ENCODE data around the gene SPCS2. TPM values are rescaled to one million over a fixed set of nuclear protein-coding genes. Genes with fewer than 3 reads are reported as not detected.
"Not testable (repeated sequence)": the region's sequence is repeated elsewhere in the genome, so short reads cannot be mapped to it uniquely, and the experiment has no call there.

SPCS2 gene
- total and polyA plus RNA-seq, 2 experiments from 2014 or later: 51.1 to 370 TPM

- H3K9me3 ChIP-seq (ENCODE audit: low read depth): no peaks in the 10 kb centered on the region
- H3K4me2 ChIP-seq (ENCODE audit: unreplicated experiment): peak within 1 kb of the TSS; percentile 94
- H3K9ac ChIP-seq: peak within 1 kb of the TSS; percentile 91
- WGBS, 2 experiments (ENCODE audit: low coverage in 1 of 2, low lambda C conversion rate in 2 of 2, missing lambda C conversion rate in 2 of 2): 1 to 5% methylated on average over 26 to 45 of the region's 46 CpGs
- peak within 1 kb of the TSS; percentile 50 for H3K27ac ChIP-seq
- peak; percentile 84 for DNase-seq
- no peaks in the 10 kb centered on the region for H3K27me3 ChIP-seq (replicated peaks; ENCODE audit: insufficient read depth)
- no peaks in the 10 kb centered on the region for H3K36me3 ChIP-seq (ENCODE audit: low read depth)
- peak within 1 kb of the TSS; percentile 100 for H3K4me3 ChIP-seq
- H3K9me2 ChIP-seq (ENCODE audit: insufficient read depth): no peaks in the 10 kb centered on the region
- peak within 1 kb of the TSS; percentile 99 for H2AFZ ChIP-seq
- peaks cover 7% of the 10 kb centered on the region; the same call in 1 of the 2 replicates for H3K4me1 ChIP-seq (ENCODE audit: insufficient read depth)
- no peaks in the 10 kb centered on the region for H4K20me1 ChIP-seq (ENCODE audit: insufficient read depth)
- in situ Hi-C loops (cut with MboI): no loop called here
- H3K79me2 ChIP-seq (ENCODE audit: insufficient read depth): no peaks in the 10 kb centered on the region; the same call in 1 of the 2 replicates
- peaks cover 32% of the 10 kb centered on the region for H3F3A ChIP-seq (ENCODE audit: insufficient read depth)
- TF ChIP-seq EZH2phosphoT487 (IDR thresholded peaks at IDR 0.05; ENCODE audit: insufficient read depth, low read depth): no peak
- no peak for TF ChIP-seq EZH2 (IDR thresholded peaks at IDR 0.05; ENCODE audit: insufficient read depth, poor library complexity, severe bottlenecking)
Measured at GRCh38 chr11:74988541-74989259, 39.6 kb downstream of the SPCS2 start, which contains the start of gene NEU3. TSS of gene NEU3 (plus strand) at chr11:74988933. CDS start at chr11:74989061, 128 bp downstream.

GRCh38 chr11:74989260-74989638 lies 40.2 kb downstream of the SPCS2 start:
- in situ Hi-C loops (cut with MboI): no loop called here
- H3K9me2 ChIP-seq (ENCODE audit: insufficient read depth): no peaks in the 10 kb centered on the region
- H2AFZ ChIP-seq: peak overlapping the region; percentile 99
- TF ChIP-seq EZH2phosphoT487 (IDR thresholded peaks at IDR 0.05; ENCODE audit: insufficient read depth, low read depth) (no peak), EZH2 (IDR thresholded peaks at IDR 0.05; ENCODE audit: insufficient read depth, poor library complexity, severe bottlenecking) (no peak)
- no peaks in the 10 kb centered on the region for H3K9me3 ChIP-seq (ENCODE audit: low read depth)
- H3K79me2 ChIP-seq (ENCODE audit: insufficient read depth): no peaks in the 10 kb centered on the region; the same call in 1 of the 2 replicates
- no peaks in the 10 kb centered on the region for H3K36me3 ChIP-seq (ENCODE audit: low read depth)
- H3K4me3 ChIP-seq: peak overlapping the region; percentile 100
- no peaks in the 10 kb centered on the region for H4K20me1 ChIP-seq (ENCODE audit: insufficient read depth)
- 15 to 16% methylated on average over 8 of the region's 8 CpGs for WGBS, 2 experiments (ENCODE audit: low coverage in 1 of 2, low lambda C conversion rate in 2 of 2, missing lambda C conversion rate in 2 of 2)
- H3K4me2 ChIP-seq (ENCODE audit: unreplicated experiment): peak overlapping the region; percentile 94
- H3K27me3 ChIP-seq (replicated peaks; ENCODE audit: insufficient read depth): no peaks in the 10 kb centered on the region
- peaks cover 27% of the 10 kb centered on the region for H3F3A ChIP-seq (ENCODE audit: insufficient read depth)
- DNase-seq: no peak
- H3K4me1 ChIP-seq (ENCODE audit: insufficient read depth): peaks cover 7% of the 10 kb centered on the region; the same call in 1 of the 2 replicates
- H3K27ac ChIP-seq: peak overlapping the region; percentile 50
- H3K9ac ChIP-seq: peak overlapping the region; percentile 91

- H3K4me1 ChIP-seq (ENCODE audit: insufficient read depth); in situ Hi-C loops (cut with MboI); H4K20me1 ChIP-seq (ENCODE audit: insufficient read depth); H3K27me3 ChIP-seq (replicated peaks; ENCODE audit: insufficient read depth); H3K79me2 ChIP-seq (ENCODE audit: insufficient read depth); H3K27ac ChIP-seq; H3K9ac ChIP-seq; H3K9me2 ChIP-seq (ENCODE audit: insufficient read depth); H3K36me3 ChIP-seq (ENCODE audit: low read depth); H3K4me2 ChIP-seq (ENCODE audit: unreplicated experiment); DNase-seq; H3K4me3 ChIP-seq; H2AFZ ChIP-seq; H3K9me3 ChIP-seq (ENCODE audit: low read depth): not testable (repeated sequence)
- WGBS, 2 experiments (ENCODE audit: low coverage in 1 of 2, low lambda C conversion rate in 2 of 2, missing lambda C conversion rate in 2 of 2): 98 to 99% methylated on average over 4 of the region's 4 CpGs
- peaks cover 20% of the 10 kb centered on the region for H3F3A ChIP-seq (ENCODE audit: insufficient read depth)
Measured at GRCh38 chr11:74990150-74990549, 41.1 kb downstream of the SPCS2 start.

GRCh38 chr11:74990941-74991340 lies 41.9 kb downstream of the SPCS2 start:
- no peak overlapping the region for H3K4me2 ChIP-seq (ENCODE audit: unreplicated experiment)
- H3K9me3 ChIP-seq (ENCODE audit: low read depth): no peaks in the 10 kb centered on the region
- no peak for DNase-seq
- H3K9ac ChIP-seq: no peak overlapping the region
- peaks cover 7% of the 10 kb centered on the region; the same call in 1 of the 2 replicates for H3K4me1 ChIP-seq (ENCODE audit: insufficient read depth)
- no peaks in the 10 kb centered on the region; the same call in 1 of the 2 replicates for H3K79me2 ChIP-seq (ENCODE audit: insufficient read depth)
- H2AFZ ChIP-seq: no peak overlapping the region
- in situ Hi-C loops (cut with MboI): no loop called here
- H3K27ac ChIP-seq: no peak overlapping the region
- no peak for TF ChIP-seq EZH2 (IDR thresholded peaks at IDR 0.05; ENCODE audit: insufficient read depth, poor library complexity, severe bottlenecking)
- TF ChIP-seq EZH2phosphoT487 (IDR thresholded peaks at IDR 0.05; ENCODE audit: insufficient read depth, low read depth): no peak
- no peaks in the 10 kb centered on the region for H3K36me3 ChIP-seq (ENCODE audit: low read depth)
- no peak overlapping the region for H3K4me3 ChIP-seq
- peaks cover 17% of the 10 kb centered on the region for H3F3A ChIP-seq (ENCODE audit: insufficient read depth)
- 86 to 97% methylated on average over 1 of the region's 1 CpG for WGBS, 2 experiments (ENCODE audit: low coverage in 1 of 2, low lambda C conversion rate in 2 of 2, missing lambda C conversion rate in 2 of 2)
- no peaks in the 10 kb centered on the region for H4K20me1 ChIP-seq (ENCODE audit: insufficient read depth)
- no peaks in the 10 kb centered on the region for H3K9me2 ChIP-seq (ENCODE audit: insufficient read depth)
- no peaks in the 10 kb centered on the region for H3K27me3 ChIP-seq (replicated peaks; ENCODE audit: insufficient read depth)
